Measurements from ENCODE around the gene CDH23.

DNA sequence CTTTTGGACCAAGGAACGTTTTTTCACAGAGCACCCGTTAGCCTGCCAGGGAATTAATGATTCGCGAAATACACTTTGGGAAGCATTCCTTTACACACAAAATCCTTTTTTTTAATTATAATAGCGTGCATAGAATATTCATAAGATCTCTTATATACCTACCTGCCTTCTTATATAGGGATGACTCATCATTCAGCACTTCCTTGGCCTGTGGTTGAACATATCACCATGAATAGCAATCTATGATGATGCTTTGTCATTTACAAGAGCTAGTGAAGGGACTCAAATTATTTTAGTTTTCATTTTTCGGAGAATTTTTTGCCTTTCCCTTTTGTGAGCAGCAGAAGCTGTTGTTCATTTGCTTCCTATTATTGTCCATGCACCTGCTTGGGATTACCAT is 97.0 kb downstream of the CDH23 start:
- no peak for TF ChIP-seq POLR2A (IDR thresholded peaks at IDR 0.05)
- TF ChIP-seq, protein P1, sequence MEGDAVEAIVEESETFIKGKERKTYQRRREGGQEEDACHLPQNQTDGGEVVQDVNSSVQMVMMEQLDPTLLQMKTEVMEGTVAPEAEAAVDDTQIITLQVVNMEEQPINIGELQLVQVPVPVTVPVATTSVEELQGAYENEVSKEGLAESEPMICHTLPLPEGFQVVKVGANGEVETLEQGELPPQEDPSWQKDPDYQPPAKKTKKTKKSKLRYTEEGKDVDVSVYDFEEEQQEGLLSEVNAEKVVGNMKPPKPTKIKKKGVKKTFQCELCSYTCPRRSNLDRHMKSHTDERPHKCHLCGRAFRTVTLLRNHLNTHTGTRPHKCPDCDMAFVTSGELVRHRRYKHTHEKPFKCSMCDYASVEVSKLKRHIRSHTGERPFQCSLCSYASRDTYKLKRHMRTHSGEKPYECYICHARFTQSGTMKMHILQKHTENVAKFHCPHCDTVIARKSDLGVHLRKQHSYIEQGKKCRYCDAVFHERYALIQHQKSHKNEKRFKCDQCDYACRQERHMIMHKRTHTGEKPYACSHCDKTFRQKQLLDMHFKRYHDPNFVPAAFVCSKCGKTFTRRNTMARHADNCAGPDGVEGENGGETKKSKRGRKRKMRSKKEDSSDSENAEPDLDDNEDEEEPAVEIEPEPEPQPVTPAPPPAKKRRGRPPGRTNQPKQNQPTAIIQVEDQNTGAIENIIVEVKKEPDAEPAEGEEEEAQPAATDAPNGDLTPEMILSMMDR (IDR thresholded peaks at IDR 0.05) = no peak
